ENCODE results near the gene SHROOM2.

- TF ChIP-seq CTCF (IDR thresholded peaks at IDR 0.05 in 4 of 5, conservative IDR thresholded peaks at IDR 0.05 in 1 of 5): no peak
- no peak for TF ChIP-seq POLR2A (IDR thresholded peaks at IDR 0.05)
Observed at GRCh38 chrX:9865804-9866472, 79.7 kb downstream of the SHROOM2 start.
